Keratinocyte (primary cell): ENCODE data around the gene MEIOC.

ENCODE experiments used
- CTCF ChIP-seq, 3 experiments: IDR thresholded peaks in 1 of 3; conservative IDR thresholded peaks in 1 of 3; optimal IDR thresholded peaks in 1 of 3; 2 replicates in 2 of 3; 3 replicates in 1 of 3; pipeline versions ENCODE3 to v1.5.1; 2011; ENCODE audit warnings: low read length in 3 of 3, mild to moderate bottlenecking in 3 of 3, moderate library complexity in 2 of 3, control low read depth in 1 of 3, inconsistent platforms in 1 of 3; ENCODE audit not compliant: insufficient read depth in 2 of 3; ENCODE audit errors: extremely low read depth in 1 of 3
- EZH2 ChIP-seq: IDR thresholded peaks from one replicate; pipeline ENCODE4 v1.6.1; 2012; ENCODE audit warnings: inconsistent platforms, mild to moderate bottlenecking, low read length, moderate library complexity

GRCh38 chr17:44693609-44694008 lies 37.3 kb downstream of the MEIOC start:
- TF ChIP-seq EZH2 = no peak
- no peak for TF ChIP-seq CTCF (optimal IDR thresholded peaks at IDR 0.05 in 1 of 3, IDR thresholded peaks at IDR 0.05 in 1 of 3, conservative IDR thresholded peaks at IDR 0.05 in 1 of 3; ENCODE audit: extremely low read depth in 1 of 3, insufficient read depth in 2 of 3, low read length in 3 of 3)
